Neural progenitor cell (in vitro differentiated cells): ENCODE data around the gene RFX8. TPM values are rescaled to one million over a fixed set of nuclear protein-coding genes. Genes with fewer than 3 reads are reported as not detected.

ENCODE experiments used
- DNase-seq: peaks from one replicate; pipeline ENCODE4 v3.0.0-alpha.2; 2016; ENCODE audit warnings: low spot score
- H2AFZ ChIP-seq: fragments of 200-600 bp; sonication (generic); replicated peaks from 2 replicates; pipeline ENCODE4 v1.6.1; 2016; ENCODE audit warnings: antibody characterized with exemption
- H3F3A ChIP-seq: fragments of 200-600 bp; sonication (generic); 2 replicates; pipeline ENCODE4 v1.6.1; 2016; ENCODE audit warnings: antibody characterized with exemption, low read depth
- H3K27ac ChIP-seq: fragments of 200-600 bp; sonication (generic); 2 replicates; pipeline ENCODE4 v1.5.1; 2016; ENCODE audit warnings: mild to moderate bottlenecking
- H3K27me3 ChIP-seq: fragments of 200-600 bp; sonication (generic); 2 replicates; pipeline ENCODE4 v1.6.1; 2016; ENCODE audit warnings: mild to moderate bottlenecking, moderate library complexity
- H3K36me3 ChIP-seq: fragments of 200-600 bp; sonication (generic); 2 replicates; pipeline ENCODE4 v1.5.1; 2016
- H3K4me1 ChIP-seq: fragments of 200-600 bp; sonication (generic); 2 replicates; pipeline ENCODE4 v1.6.1; 2016; ENCODE audit warnings: mixed run types
- H3K4me2 ChIP-seq: fragments of 200-600 bp; sonication (generic); 2 replicates; pipeline ENCODE4 v1.6.1; 2016
- H3K4me3 ChIP-seq: fragments of 200-600 bp; sonication (generic); 2 replicates; pipeline ENCODE4 v1.5.1; 2016
- H3K79me2 ChIP-seq: fragments of 200-600 bp; sonication (generic); 2 replicates; pipeline ENCODE4 v1.6.1; 2016; ENCODE audit warnings: low read depth
- H3K9ac ChIP-seq: fragments of 200-600 bp; sonication (generic); 2 replicates; pipeline ENCODE4 v1.6.1; 2016
- H3K9me3 ChIP-seq: fragments of 200-600 bp; sonication (generic); 2 replicates; pipeline ENCODE4 v1.5.1; 2016; ENCODE audit warnings: low read depth
- H4K20me1 ChIP-seq: fragments of 200-600 bp; sonication (generic); 2 replicates; pipeline ENCODE4 v1.6.1; 2016; ENCODE audit warnings: low read depth
- H3K27ac Mint-ChIP-seq: 3 replicates; pipeline ENCODE4 v1.8.0; 2021; ENCODE audit warnings: mixed read lengths
- H3K27me3 Mint-ChIP-seq: 2 replicates; pipeline ENCODE4 v1.8.0; 2022; ENCODE audit warnings: low read depth, mild to moderate bottlenecking, inconsistent platforms, moderate library complexity, mixed read lengths; ENCODE audit not compliant: insufficient read depth
- H3K36me3 Mint-ChIP-seq: 3 replicates; pipeline ENCODE4 v1.8.0; 2021; ENCODE audit warnings: mixed read lengths
- H3K4me1 Mint-ChIP-seq: 3 replicates; pipeline ENCODE4 v1.8.0; 2021; ENCODE audit warnings: mixed read lengths
- H3K4me3 Mint-ChIP-seq: 3 replicates; pipeline ENCODE4 v1.8.0; 2021; ENCODE audit warnings: mild to moderate bottlenecking, moderate library complexity, mixed read lengths
- H3K9me3 Mint-ChIP-seq: 3 replicates; pipeline ENCODE4 v1.8.0; 2020; ENCODE audit warnings: mixed read lengths
- CTCF ChIP-seq: fragments of 200-600 bp; sonication (generic); IDR thresholded peaks from 2 replicates; pipeline ENCODE4 v1.5.1; 2017; ENCODE audit warnings: antibody characterized with exemption, mild to moderate bottlenecking
- EZH2 ChIP-seq: fragments of 200-600 bp; sonication (generic); IDR thresholded peaks from 2 replicates; pipeline ENCODE4 v1.6.1; 2017; ENCODE audit warnings: antibody characterized with exemption, mild to moderate bottlenecking, moderate library complexity
- EZH2phosphoT487 ChIP-seq: fragments of 200-600 bp; sonication (generic); IDR thresholded peaks from 2 replicates; pipeline ENCODE4 v1.6.1; 2017; ENCODE audit warnings: antibody characterized with exemption
- total RNA-seq: library from RNA; depleted of rRNA; stranded (reverse); fragments of >200 nt; gene quantifications from 2 replicates; pipeline ENCODE4 v1.2.3, GENCODE V29; 2015; ENCODE audit warnings: low replicate concordance

The RFX8 gene
- total RNA-seq, 1 donor from 2014 or later: 0.37 TPM

DNA sequence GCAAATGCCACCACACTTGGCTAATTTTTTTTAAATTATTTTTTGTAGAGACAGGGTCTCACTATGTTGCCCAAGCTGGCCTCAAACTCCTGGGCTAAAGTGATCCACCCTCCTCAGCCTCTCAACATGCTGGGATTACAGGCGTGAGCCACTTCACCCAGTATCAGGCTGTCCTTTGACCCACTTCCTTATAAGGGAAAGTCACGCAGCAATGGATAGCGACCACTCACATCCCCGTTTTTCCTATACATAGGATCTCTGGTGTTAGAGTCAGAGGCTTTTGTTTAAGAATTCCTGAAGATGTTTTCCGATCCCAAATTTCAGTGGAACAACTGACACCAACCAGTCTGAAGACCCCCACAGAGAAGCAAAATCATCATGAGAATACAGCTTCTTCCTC lies 41.4 kb upstream of the RFX8 start:
- Mint-ChIP-seq H3K27me3 (no peaks in the 10 kb centered on the region), H3K4me3 (no peak overlapping the region), H3K9me3 (peaks cover 8% of the 10 kb centered on the region), H3K4me1 (peaks cover 3% of the 10 kb centered on the region), H3K36me3 (no peaks in the 10 kb centered on the region), H3K27ac (no peak overlapping the region)
- H3K9me3 ChIP-seq: no peaks in the 10 kb centered on the region
- H3K4me1 ChIP-seq: no peaks in the 10 kb centered on the region
- no peak overlapping the region for H3K9ac ChIP-seq
- H3K79me2 ChIP-seq: no peaks in the 10 kb centered on the region
- no peaks in the 10 kb centered on the region for H4K20me1 ChIP-seq
- H3K4me2 ChIP-seq: no peak overlapping the region
- H3K27me3 ChIP-seq: no peaks in the 10 kb centered on the region
- DNase-seq: no peak
- H2AFZ ChIP-seq: no peak overlapping the region
- TF ChIP-seq CTCF (no peak), EZH2 (no peak)
- no peaks in the 10 kb centered on the region for H3K36me3 ChIP-seq
- no peaks in the 10 kb centered on the region for H3F3A ChIP-seq
- no peak overlapping the region for H3K4me3 ChIP-seq
- no peak overlapping the region for H3K27ac ChIP-seq

DNA sequence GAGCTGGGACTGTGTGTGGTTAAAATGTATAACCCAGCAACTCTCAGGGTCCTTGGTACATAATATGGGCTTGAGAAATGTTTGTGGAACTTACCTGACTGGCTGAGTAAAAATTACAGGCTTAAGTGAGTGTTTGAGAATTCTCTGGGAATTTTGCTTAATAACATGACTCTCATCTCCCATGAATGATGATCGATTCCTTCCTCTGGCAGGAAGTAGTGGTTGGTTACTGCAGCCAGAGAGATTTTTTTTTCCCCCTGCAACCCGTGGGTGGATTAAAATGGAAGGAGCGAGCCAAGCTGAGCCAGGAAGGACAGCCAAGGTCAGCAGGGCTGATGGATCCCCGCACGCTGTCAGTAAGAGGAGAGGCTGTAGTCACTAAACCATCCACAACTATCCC lies 40.6 kb upstream of the RFX8 start:
- Mint-ChIP-seq H3K4me1 (peaks cover 3% of the 10 kb centered on the region), H3K9me3 (peaks cover 8% of the 10 kb centered on the region), H3K36me3 (no peaks in the 10 kb centered on the region), H3K4me3 (no peak overlapping the region), H3K27me3 (no peaks in the 10 kb centered on the region), H3K27ac (no peak overlapping the region)
- H3K4me2 ChIP-seq: no peak overlapping the region
- no peak for DNase-seq
- no peaks in the 10 kb centered on the region for H3K27me3 ChIP-seq
- H2AFZ ChIP-seq: no peak overlapping the region
- no peaks in the 10 kb centered on the region for H4K20me1 ChIP-seq
- H3K27ac ChIP-seq: no peak overlapping the region
- H3K9ac ChIP-seq: no peak overlapping the region
- TF ChIP-seq EZH2phosphoT487 (no peak), EZH2 (no peak), CTCF (no peak)
- H3K36me3 ChIP-seq: no peaks in the 10 kb centered on the region
- H3F3A ChIP-seq: no peaks in the 10 kb centered on the region
- no peak overlapping the region for H3K4me3 ChIP-seq
- no peaks in the 10 kb centered on the region for H3K79me2 ChIP-seq
- no peaks in the 10 kb centered on the region for H3K9me3 ChIP-seq
- H3K4me1 ChIP-seq: no peaks in the 10 kb centered on the region

- no peak overlapping the region for H3K9ac ChIP-seq
- Mint-ChIP-seq H3K27ac (no peak overlapping the region), H3K4me3 (no peak overlapping the region), H3K36me3 (no peaks in the 10 kb centered on the region), H3K9me3 (peaks cover 8% of the 10 kb centered on the region), H3K27me3 (no peaks in the 10 kb centered on the region), H3K4me1 (no peaks in the 10 kb centered on the region)
- no peak overlapping the region for H3K4me2 ChIP-seq
- no peak overlapping the region for H3K27ac ChIP-seq
- no peak overlapping the region for H3K4me3 ChIP-seq
- DNase-seq: no peak
- no peak for TF ChIP-seq EZH2phosphoT487
- TF ChIP-seq CTCF: no peak
- TF ChIP-seq EZH2: no peak
- H3K79me2 ChIP-seq: no peaks in the 10 kb centered on the region
- no peaks in the 10 kb centered on the region for H4K20me1 ChIP-seq
- no peaks in the 10 kb centered on the region for H3K9me3 ChIP-seq
- H3K4me1 ChIP-seq: no peaks in the 10 kb centered on the region
- no peaks in the 10 kb centered on the region for H3F3A ChIP-seq
- H2AFZ ChIP-seq: no peak overlapping the region
- H3K36me3 ChIP-seq: no peaks in the 10 kb centered on the region
- no peaks in the 10 kb centered on the region for H3K27me3 ChIP-seq
Measured at GRCh38 chr2:101512993-101513392, 38.1 kb upstream of the RFX8 start.

DNA sequence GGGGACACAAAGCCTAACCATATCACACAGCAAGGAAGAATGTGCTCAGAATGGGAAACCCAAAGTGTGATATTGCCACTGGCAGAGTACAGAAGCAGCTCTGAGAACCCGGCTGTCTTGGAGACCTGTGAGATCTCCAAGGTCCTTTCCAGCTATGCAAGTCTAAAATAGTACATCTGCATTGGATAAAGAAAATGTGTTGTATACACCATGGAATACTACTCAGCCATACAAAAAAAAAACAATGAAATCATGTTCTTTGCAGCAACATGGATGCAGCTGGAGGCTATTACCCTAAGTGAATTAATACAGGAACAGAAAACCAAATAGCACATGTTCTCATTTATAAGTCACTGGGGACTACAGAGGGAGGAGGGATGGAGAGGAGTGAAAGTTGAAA lies 36.5 kb upstream of the RFX8 start:
- Mint-ChIP-seq H3K27ac (no peak overlapping the region), H3K36me3 (no peaks in the 10 kb centered on the region), H3K27me3 (no peaks in the 10 kb centered on the region), H3K4me1 (no peaks in the 10 kb centered on the region), H3K4me3 (no peak overlapping the region), H3K9me3 (peaks cover 3% of the 10 kb centered on the region)
- H3K27ac ChIP-seq: no peak overlapping the region
- no peak overlapping the region for H2AFZ ChIP-seq
- H3K36me3 ChIP-seq: no peaks in the 10 kb centered on the region
- TF ChIP-seq EZH2 (no peak), EZH2phosphoT487 (no peak), CTCF (no peak)
- H3K4me3 ChIP-seq: no peak overlapping the region
- H3K9me3 ChIP-seq: no peaks in the 10 kb centered on the region
- H4K20me1 ChIP-seq: no peaks in the 10 kb centered on the region
- H3K79me2 ChIP-seq: no peaks in the 10 kb centered on the region
- no peak overlapping the region for H3K9ac ChIP-seq
- no peaks in the 10 kb centered on the region for H3F3A ChIP-seq
- no peak for DNase-seq
- no peaks in the 10 kb centered on the region for H3K27me3 ChIP-seq
- no peaks in the 10 kb centered on the region for H3K4me1 ChIP-seq
- H3K4me2 ChIP-seq: no peak overlapping the region
